OCI-LY1 (cell line): Measurements from ENCODE around the gene ALAD.

Source experiments
- EZH2 ChIP-seq: fragments of 200-600 bp; sonication (generic), shearing (Covaris generic); IDR thresholded peaks from 2 replicates; pipeline ENCODE4 v1.8.0; 2017; ENCODE audit warnings: borderline replicate concordance, mixed run types, mild to moderate bottlenecking, antibody characterized with exemption, low read length, moderate library complexity, mixed read lengths
- TF ChIP-seq, protein P1 (sequence below): fragments of 200-600 bp; sonication (generic), shearing (Covaris generic); IDR thresholded peaks from 2 replicates; pipeline ENCODE4 v1.5.1; 2017; ENCODE audit warnings: mild to moderate bottlenecking, antibody characterized with exemption, low read length, moderate library complexity, mixed read lengths

DNA sequence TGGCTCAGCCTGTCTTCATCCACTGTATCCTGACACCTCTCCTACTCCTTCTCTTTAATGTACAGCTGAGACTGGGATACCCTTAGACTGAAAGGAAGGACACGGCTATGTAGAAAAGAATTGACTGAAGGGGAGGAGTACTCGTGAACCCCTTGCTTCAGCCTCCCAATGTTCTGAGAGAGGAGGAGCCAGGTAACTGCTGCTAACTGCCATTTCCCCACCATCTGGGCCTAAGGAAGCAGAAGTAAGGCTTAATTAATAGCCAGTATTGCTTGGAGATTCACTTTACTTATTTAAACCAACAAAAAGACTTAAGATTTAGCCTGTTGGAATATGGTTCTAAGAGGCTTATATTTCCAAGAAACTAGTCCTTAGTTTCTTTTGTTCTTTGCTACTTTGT, 43.7 kb upstream of the ALAD start:
- TF ChIP-seq, protein P1, sequence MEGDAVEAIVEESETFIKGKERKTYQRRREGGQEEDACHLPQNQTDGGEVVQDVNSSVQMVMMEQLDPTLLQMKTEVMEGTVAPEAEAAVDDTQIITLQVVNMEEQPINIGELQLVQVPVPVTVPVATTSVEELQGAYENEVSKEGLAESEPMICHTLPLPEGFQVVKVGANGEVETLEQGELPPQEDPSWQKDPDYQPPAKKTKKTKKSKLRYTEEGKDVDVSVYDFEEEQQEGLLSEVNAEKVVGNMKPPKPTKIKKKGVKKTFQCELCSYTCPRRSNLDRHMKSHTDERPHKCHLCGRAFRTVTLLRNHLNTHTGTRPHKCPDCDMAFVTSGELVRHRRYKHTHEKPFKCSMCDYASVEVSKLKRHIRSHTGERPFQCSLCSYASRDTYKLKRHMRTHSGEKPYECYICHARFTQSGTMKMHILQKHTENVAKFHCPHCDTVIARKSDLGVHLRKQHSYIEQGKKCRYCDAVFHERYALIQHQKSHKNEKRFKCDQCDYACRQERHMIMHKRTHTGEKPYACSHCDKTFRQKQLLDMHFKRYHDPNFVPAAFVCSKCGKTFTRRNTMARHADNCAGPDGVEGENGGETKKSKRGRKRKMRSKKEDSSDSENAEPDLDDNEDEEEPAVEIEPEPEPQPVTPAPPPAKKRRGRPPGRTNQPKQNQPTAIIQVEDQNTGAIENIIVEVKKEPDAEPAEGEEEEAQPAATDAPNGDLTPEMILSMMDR, result no peak
- no peak for TF ChIP-seq EZH2
